DOHH2 (cell line): ENCODE measurements around the gene PPP4R4.
"Not testable (repeated sequence)": the region's sequence is repeated elsewhere in the genome, so short reads cannot be mapped to it uniquely, and the experiment has no call there.

Experiments
- H3F3A ChIP-seq: fragments of 200-600 bp; sonication (generic), shearing (Covaris generic); 2 replicates; pipeline ENCODE4 v1.6.0; 2016; ENCODE audit warnings: antibody characterized with exemption, mild to moderate bottlenecking; ENCODE audit not compliant: control insufficient read depth, insufficient read depth
- H3K27ac ChIP-seq: fragments of 200-600 bp; sonication (generic); 2 replicates; pipeline ENCODE4 v1.5.1; 2014; ENCODE audit warnings: low read depth, mild to moderate bottlenecking, low read length, moderate library complexity
- H3K27me3 ChIP-seq: fragments of 200-600 bp; sonication (generic); 2 replicates; pipeline ENCODE4 v1.6.1; 2014; ENCODE audit warnings: mild to moderate bottlenecking, low read length, mixed read lengths; ENCODE audit not compliant: control insufficient read depth
- H3K36me3 ChIP-seq: fragments of 200-600 bp; sonication (generic); 2 replicates; pipeline ENCODE4 v1.6.1; 2014; ENCODE audit warnings: mild to moderate bottlenecking, low read length, moderate library complexity, mixed read lengths; ENCODE audit not compliant: control insufficient read depth
- H3K4me1 ChIP-seq: fragments of 200-600 bp; sonication (generic); 2 replicates; pipeline ENCODE4 v1.6.1; 2014; ENCODE audit warnings: mild to moderate bottlenecking, low read length, mixed read lengths; ENCODE audit not compliant: control insufficient read depth
- H3K4me2 ChIP-seq: fragments of 200-600 bp; sonication (generic); 2 replicates; pipeline ENCODE4 v1.6.0; 2014; ENCODE audit warnings: mild to moderate bottlenecking, low read length, moderate library complexity
- H3K4me3 ChIP-seq: fragments of 200-600 bp; sonication (generic); 2 replicates; pipeline ENCODE4 v1.5.1; 2014; ENCODE audit warnings: mild to moderate bottlenecking, low read length, mixed read lengths
- H3K79me2 ChIP-seq: fragments of 200-600 bp; sonication (generic); 2 replicates; pipeline ENCODE4 v1.6.1; 2014; ENCODE audit warnings: mild to moderate bottlenecking, low read length, mixed read lengths; ENCODE audit not compliant: control insufficient read depth
- H3K9me2 ChIP-seq: fragments of 200-600 bp; sonication (generic); replicated peaks from 2 replicates; pipeline ENCODE4 v1.6.1; 2014; ENCODE audit warnings: mild to moderate bottlenecking, low read length, mixed read lengths; ENCODE audit not compliant: control insufficient read depth
- H3K9me3 ChIP-seq: fragments of 200-600 bp; sonication (generic); 2 replicates; pipeline ENCODE4 v1.6.1; 2014; ENCODE audit warnings: antibody characterized with exemption, low read length, mixed read lengths; ENCODE audit not compliant: control insufficient read depth, insufficient read depth
- H4K20me1 ChIP-seq: fragments of 200-600 bp; sonication (generic); 2 replicates; pipeline ENCODE4 v1.6.0; 2014; ENCODE audit warnings: low read depth, mild to moderate bottlenecking, antibody characterized with exemption, low read length, moderate library complexity; ENCODE audit not compliant: control insufficient read depth, insufficient read depth
- EZH2phosphoT487 ChIP-seq: fragments of 200-600 bp; sonication (generic); IDR thresholded peaks from 2 replicates; pipeline ENCODE4 v1.6.1; 2017; ENCODE audit warnings: borderline replicate concordance, mild to moderate bottlenecking, antibody characterized with exemption, low read length, moderate library complexity, mixed read lengths
- TF ChIP-seq, protein P1 (sequence below): fragments of 200-600 bp; sonication (generic); IDR thresholded peaks from one replicate; pipeline ENCODE4 v1.5.1; 2014; ENCODE audit warnings: antibody characterized with exemption, mild to moderate bottlenecking, low read depth, low read length; ENCODE audit not compliant: poor library complexity, severe bottlenecking

The PPP4R4 gene

DNA sequence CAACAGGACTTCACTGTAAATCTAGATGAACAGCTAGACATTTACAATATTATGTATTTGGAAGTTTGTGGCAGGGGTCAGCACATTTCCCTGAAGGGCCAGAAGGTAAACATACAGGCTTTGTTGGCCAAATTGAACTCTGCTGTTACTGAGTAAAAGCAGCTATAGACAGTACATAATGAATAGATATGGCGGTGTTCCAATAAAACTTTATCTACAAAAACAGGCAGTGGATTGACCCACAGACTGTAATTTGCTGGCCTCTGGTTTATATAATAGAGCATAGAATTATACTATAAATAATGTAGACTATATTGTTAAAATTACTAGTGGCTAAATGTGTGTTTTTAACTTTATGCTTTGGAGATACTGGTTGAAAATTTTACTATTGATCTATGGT lies 93.2 kb downstream of the PPP4R4 start:
- Histone ChIP-seq H4K20me1 (no peaks in the 10 kb centered on the region), H3K27me3 (0 out of 2 replicates have a peak, but pooled peaks cover 3% of the 10 kb centered on the region), H3K9me2 (no peaks in the 10 kb centered on the region), H3K9me3 (no peaks in the 10 kb centered on the region), H3K4me2 (no peak overlapping the region), H3K79me2 (no peaks in the 10 kb centered on the region), H3K27ac (no peak overlapping the region), H3K36me3 (no peaks in the 10 kb centered on the region), H3K4me1 (no peaks in the 10 kb centered on the region), H3F3A (no peaks in the 10 kb centered on the region), H3K4me3 (no peak overlapping the region)
- TF ChIP-seq, protein P1, sequence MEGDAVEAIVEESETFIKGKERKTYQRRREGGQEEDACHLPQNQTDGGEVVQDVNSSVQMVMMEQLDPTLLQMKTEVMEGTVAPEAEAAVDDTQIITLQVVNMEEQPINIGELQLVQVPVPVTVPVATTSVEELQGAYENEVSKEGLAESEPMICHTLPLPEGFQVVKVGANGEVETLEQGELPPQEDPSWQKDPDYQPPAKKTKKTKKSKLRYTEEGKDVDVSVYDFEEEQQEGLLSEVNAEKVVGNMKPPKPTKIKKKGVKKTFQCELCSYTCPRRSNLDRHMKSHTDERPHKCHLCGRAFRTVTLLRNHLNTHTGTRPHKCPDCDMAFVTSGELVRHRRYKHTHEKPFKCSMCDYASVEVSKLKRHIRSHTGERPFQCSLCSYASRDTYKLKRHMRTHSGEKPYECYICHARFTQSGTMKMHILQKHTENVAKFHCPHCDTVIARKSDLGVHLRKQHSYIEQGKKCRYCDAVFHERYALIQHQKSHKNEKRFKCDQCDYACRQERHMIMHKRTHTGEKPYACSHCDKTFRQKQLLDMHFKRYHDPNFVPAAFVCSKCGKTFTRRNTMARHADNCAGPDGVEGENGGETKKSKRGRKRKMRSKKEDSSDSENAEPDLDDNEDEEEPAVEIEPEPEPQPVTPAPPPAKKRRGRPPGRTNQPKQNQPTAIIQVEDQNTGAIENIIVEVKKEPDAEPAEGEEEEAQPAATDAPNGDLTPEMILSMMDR, result no peak
- TF ChIP-seq EZH2phosphoT487, result no peak

GRCh38 chr14:94268582-94268981 lies 94.5 kb downstream of the PPP4R4 start:
- not testable (repeated sequence) for H3K4me2 ChIP-seq, H3F3A ChIP-seq, H3K27me3 ChIP-seq, H3K27ac ChIP-seq, H3K36me3 ChIP-seq, H4K20me1 ChIP-seq, H3K9me2 ChIP-seq, H3K4me1 ChIP-seq, H3K9me3 ChIP-seq, H3K79me2 ChIP-seq, H3K4me3 ChIP-seq

GRCh38 chr14:94269156-94269555 lies 95.0 kb downstream of the PPP4R4 start:
- Histone ChIP-seq H3F3A (no peaks in the 10 kb centered on the region), H3K79me2 (no peaks in the 10 kb centered on the region), H3K27ac (no peak overlapping the region), H3K9me3 (no peaks in the 10 kb centered on the region), H3K27me3 (0 out of 2 replicates have a peak, but pooled peaks cover 5% of the 10 kb centered on the region), H3K4me2 (no peak overlapping the region), H3K4me1 (no peaks in the 10 kb centered on the region), H3K36me3 (no peaks in the 10 kb centered on the region), H4K20me1 (no peaks in the 10 kb centered on the region), H3K9me2 (no peaks in the 10 kb centered on the region), H3K4me3 (no peak overlapping the region)
- TF ChIP-seq, protein P1, result no peak

- H3K79me2 ChIP-seq, H3K4me2 ChIP-seq, H3K4me3 ChIP-seq, H3F3A ChIP-seq, H3K27ac ChIP-seq, H3K36me3 ChIP-seq, H3K27me3 ChIP-seq, H4K20me1 ChIP-seq, H3K4me1 ChIP-seq, H3K9me2 ChIP-seq, H3K9me3 ChIP-seq: not testable (repeated sequence)
Measured at GRCh38 chr14:94276898-94277561, 102.9 kb downstream of the PPP4R4 start.
